Measurements from ENCODE around the gene CD59. TPM values are rescaled to one million over a fixed set of nuclear protein-coding genes. Genes with fewer than 3 reads are reported as not detected.
A peak's percentile ranks its signal among the peaks of the same experiment; 100 is the strongest.

Gene CD59
- total RNA-seq, 1 donor from 2014 or later: 468 TPM

- DNase-seq (ENCODE audit: low read depth): no peak
- Histone ChIP-seq H3K27me3 (ENCODE audit: control insufficient read depth, insufficient read depth, low read length) (no peaks in the 10 kb centered on the region), H3K36me3 (ENCODE audit: control insufficient read depth, insufficient read depth, low read length) (no peaks in the 10 kb centered on the region), H3K4me3 (ENCODE audit: low read depth, low read length) (no peak overlapping the region)
- TF ChIP-seq CTCF (IDR thresholded peaks at IDR 0.05; ENCODE audit: insufficient read depth, low read length, poor library complexity, severe bottlenecking): no peak
Measured at GRCh38 chr11:33689085-33689484, 47.1 kb downstream of the CD59 start.

GRCh38 chr11:33687733-33688479 lies 48.3 kb downstream of the CD59 start:
- TF ChIP-seq CTCF (IDR thresholded peaks at IDR 0.05; ENCODE audit: insufficient read depth, low read length, poor library complexity, severe bottlenecking): peak; percentile 71
- DNase-seq (ENCODE audit: low read depth): no peak
- Histone ChIP-seq H3K27me3 (ENCODE audit: control insufficient read depth, insufficient read depth, low read length) (no peaks in the 10 kb centered on the region), H3K4me3 (ENCODE audit: low read depth, low read length) (no peak overlapping the region), H3K36me3 (ENCODE audit: control insufficient read depth, insufficient read depth, low read length) (no peaks in the 10 kb centered on the region)

GRCh38 chr11:33685082-33685481 lies 51.1 kb downstream of the CD59 start:
- Histone ChIP-seq H3K27me3 (ENCODE audit: control insufficient read depth, insufficient read depth, low read length) (no peaks in the 10 kb centered on the region), H3K4me3 (ENCODE audit: low read depth, low read length) (no peak overlapping the region), H3K36me3 (ENCODE audit: control insufficient read depth, insufficient read depth, low read length) (no peaks in the 10 kb centered on the region)
- no peak for DNase-seq (ENCODE audit: low read depth)
- TF ChIP-seq CTCF (IDR thresholded peaks at IDR 0.05; ENCODE audit: insufficient read depth, low read length, poor library complexity, severe bottlenecking): no peak

- DNase-seq (ENCODE audit: low read depth): no peak
- no peak for TF ChIP-seq CTCF (IDR thresholded peaks at IDR 0.05; ENCODE audit: insufficient read depth, low read length, poor library complexity, severe bottlenecking)
- H3K27me3 ChIP-seq (ENCODE audit: control insufficient read depth, insufficient read depth, low read length): no peaks in the 10 kb centered on the region
- no peaks in the 10 kb centered on the region for H3K36me3 ChIP-seq (ENCODE audit: control insufficient read depth, insufficient read depth, low read length)
- no peak overlapping the region for H3K4me3 ChIP-seq (ENCODE audit: low read depth, low read length)
Measured at GRCh38 chr11:33684003-33684706, 52.1 kb downstream of the CD59 start.

GRCh38 chr11:33682446-33682845 lies 53.8 kb downstream of the CD59 start:
- no peaks in the 10 kb centered on the region for H3K27me3 ChIP-seq (ENCODE audit: control insufficient read depth, insufficient read depth, low read length)
- DNase-seq (ENCODE audit: low read depth): no peak
- H3K36me3 ChIP-seq (ENCODE audit: control insufficient read depth, insufficient read depth, low read length): no peaks in the 10 kb centered on the region
- peak; percentile 11 for TF ChIP-seq CTCF (IDR thresholded peaks at IDR 0.05; ENCODE audit: insufficient read depth, low read length, poor library complexity, severe bottlenecking)
- no peak overlapping the region for H3K4me3 ChIP-seq (ENCODE audit: low read depth, low read length)

Measured in kidney epithelial cell (primary cell).